ENCODE data around the gene RPL28.
"Not testable (repeated sequence)": the region's sequence is repeated elsewhere in the genome, so short reads cannot be mapped to it uniquely, and the experiment has no call there.

Gene RPL28

GRCh38 chr19:55410168-55410567, 24.4 kb downstream of the RPL28 start:
- in situ Hi-C loops (cut with HindIII; ENCODE audit: low pct_ligation_motif_present, low sequenced_read_pairs) = no loop called here
- peaks cover 11% of the 10 kb centered on the region for H3K36me3 ChIP-seq (replicated peaks)
- no peak overlapping the region for H3K4me3 ChIP-seq (ENCODE audit: low read depth, low read length)
- H3K27me3 ChIP-seq (replicated peaks) = no peaks in the 10 kb centered on the region
- TF ChIP-seq CTCF (IDR thresholded peaks at IDR 0.05; ENCODE audit: low read depth, low read length, missing control alignments) = no peak
- H3K27ac ChIP-seq = no peak overlapping the region
- no peak for DNase-seq

- in situ Hi-C loops (cut with HindIII; ENCODE audit: low pct_ligation_motif_present, low sequenced_read_pairs) = no loop called here
- peak; percentile 80 for DNase-seq
- H3K4me3 ChIP-seq (ENCODE audit: low read depth, low read length) = no peak overlapping the region
- no peaks in the 10 kb centered on the region for H3K36me3 ChIP-seq (replicated peaks)
- H3K27ac ChIP-seq = no peak overlapping the region
- TF ChIP-seq CTCF (IDR thresholded peaks at IDR 0.05; ENCODE audit: low read depth, low read length, missing control alignments) = peak; percentile 81
- H3K27me3 ChIP-seq (replicated peaks) = no peaks in the 10 kb centered on the region
Measured at GRCh38 chr19:55418185-55418584, 32.5 kb downstream of the RPL28 start.

GRCh38 chr19:55419103-55419502, 33.4 kb downstream of the RPL28 start:
- DNase-seq = no peak
- Histone ChIP-seq H3K27ac (no peak overlapping the region), H3K36me3 (replicated peaks) (no peaks in the 10 kb centered on the region), H3K4me3 (ENCODE audit: low read depth, low read length) (no peak overlapping the region), H3K27me3 (replicated peaks) (no peaks in the 10 kb centered on the region)
- no peak for TF ChIP-seq CTCF (IDR thresholded peaks at IDR 0.05; ENCODE audit: low read depth, low read length, missing control alignments)
- in situ Hi-C loops (cut with HindIII; ENCODE audit: low pct_ligation_motif_present, low sequenced_read_pairs) = no loop called here

- Histone ChIP-seq H3K27me3 (replicated peaks) (no peaks in the 10 kb centered on the region), H3K36me3 (replicated peaks) (no peaks in the 10 kb centered on the region), H3K27ac (no peak overlapping the region), H3K4me3 (ENCODE audit: low read depth, low read length) (no peak overlapping the region)
- in situ Hi-C loops (cut with HindIII; ENCODE audit: low pct_ligation_motif_present, low sequenced_read_pairs) = no loop called here
- no peak for DNase-seq
- TF ChIP-seq CTCF (IDR thresholded peaks at IDR 0.05; ENCODE audit: low read depth, low read length, missing control alignments) = no peak
Measured at GRCh38 chr19:55419624-55420236, 34.0 kb downstream of the RPL28 start.

- in situ Hi-C loops (cut with HindIII; ENCODE audit: low pct_ligation_motif_present, low sequenced_read_pairs); H3K36me3 ChIP-seq (replicated peaks); DNase-seq; H3K4me3 ChIP-seq (ENCODE audit: low read depth, low read length); H3K27me3 ChIP-seq (replicated peaks); H3K27ac ChIP-seq: not testable (repeated sequence)
Measured at GRCh38 chr19:55421281-55421680, 35.5 kb downstream of the RPL28 start.

GRCh38 chr19:55423225-55424005, 37.7 kb downstream of the RPL28 start:
- H3K27ac ChIP-seq = no peak overlapping the region
- DNase-seq = no peak
- in situ Hi-C loops (cut with HindIII; ENCODE audit: low pct_ligation_motif_present, low sequenced_read_pairs) = no loop called here
- no peaks in the 10 kb centered on the region for H3K27me3 ChIP-seq (replicated peaks)
- no peak for TF ChIP-seq CTCF (IDR thresholded peaks at IDR 0.05; ENCODE audit: low read depth, low read length, missing control alignments)
- H3K4me3 ChIP-seq (ENCODE audit: low read depth, low read length) = no peak overlapping the region
- H3K36me3 ChIP-seq (replicated peaks) = no peaks in the 10 kb centered on the region

Data from brain microvascular endothelial cell (primary cell).